CD14-positive monocyte (primary cell): ENCODE measurements around the gene GNAS. TPM values are rescaled to one million over a fixed set of nuclear protein-coding genes. Genes with fewer than 3 reads are reported as not detected.

Experiments
- DNase-seq, 3 donors: peaks; one replicate each; pipeline ENCODE4 v3.0.0-alpha.2; 2011 to 2022
- H2AFZ ChIP-seq: 2 replicates; pipeline ENCODE4 v1.6.0; 2012; ENCODE audit warnings: mild to moderate bottlenecking, low read depth, low read length, inconsistent platforms; ENCODE audit not compliant: insufficient read depth, poor library complexity, severe bottlenecking
- H3K27ac ChIP-seq, 2 donors: 1 replicate in 1 of 2; 2 replicates in 1 of 2; pipeline ENCODE4 v1.5.1; 2012 to 2013; ENCODE audit warnings: low read length in 2 of 2, control low read depth in 1 of 2, inconsistent platforms in 1 of 2, low read depth in 1 of 2, mild to moderate bottlenecking in 1 of 2
- H3K27me3 ChIP-seq, 2 donors: one replicate each; pipeline versions ENCODE4 v1.6.0 to v1.6.1; 2011 to 2013; ENCODE audit warnings: low read length in 2 of 2; ENCODE audit not compliant: control insufficient read depth in 2 of 2, insufficient read depth in 2 of 2
- H3K36me3 ChIP-seq, 2 donors: replicated peaks in 1 of 2; 1 replicate in 1 of 2; 2 replicates in 1 of 2; pipeline versions ENCODE4 v1.5.1 to v1.6.1; 2012 to 2013; ENCODE audit warnings: low read length in 2 of 2, control low read depth in 1 of 2, inconsistent platforms in 1 of 2, mild to moderate bottlenecking in 1 of 2; ENCODE audit not compliant: insufficient read depth in 2 of 2, control insufficient read depth in 1 of 2
- H3K4me1 ChIP-seq, 2 donors: 1 replicate in 1 of 2; 2 replicates in 1 of 2; pipeline versions ENCODE4 v1.5.1 to v1.6.1; 2012 to 2013; ENCODE audit warnings: low read length in 2 of 2, control low read depth in 1 of 2, inconsistent platforms in 1 of 2, mild to moderate bottlenecking in 1 of 2, moderate library complexity in 1 of 2; ENCODE audit not compliant: insufficient read depth in 2 of 2, control insufficient read depth in 1 of 2
- H3K4me2 ChIP-seq: replicated peaks from 2 replicates; pipeline ENCODE3; 2012; ENCODE audit warnings: low read length, moderate library complexity, mild to moderate bottlenecking; ENCODE audit not compliant: poor library complexity, severe bottlenecking; ENCODE audit errors: extremely low read depth
- H3K4me3 ChIP-seq, 3 experiments: fragments of 200-600 bp in 1 of 3; sonication (generic) in 1 of 3; replicated peaks in 1 of 3; 1 replicate in 2 of 3; 2 replicates in 1 of 3; pipeline ENCODE4 v1.5.1; 2011 to 2013; ENCODE audit warnings: low read length in 3 of 3, mild to moderate bottlenecking in 3 of 3, control low read depth in 2 of 3, low read depth in 2 of 3, inconsistent platforms in 1 of 3, moderate library complexity in 1 of 3
- H3K79me2 ChIP-seq: 2 replicates; pipeline ENCODE4 v1.6.0; 2012; ENCODE audit warnings: mild to moderate bottlenecking, control low read depth, inconsistent platforms, low read length, moderate library complexity; ENCODE audit not compliant: insufficient read depth
- H3K9ac ChIP-seq: 2 replicates; pipeline ENCODE4 v1.6.0; 2017; ENCODE audit warnings: low read length, mild to moderate bottlenecking; ENCODE audit not compliant: insufficient read depth, poor library complexity, severe bottlenecking
- H3K9me3 ChIP-seq, 2 donors: replicated peaks in 1 of 2; 1 replicate in 1 of 2; 2 replicates in 1 of 2; pipeline versions ENCODE4 v1.5.1 to v1.6.1; 2012 to 2013; ENCODE audit warnings: low read length in 2 of 2, control low read depth in 1 of 2; ENCODE audit not compliant: control insufficient read depth in 1 of 2, insufficient read depth in 1 of 2
- H4K20me1 ChIP-seq: 2 replicates; pipeline ENCODE4 v1.6.0; 2012; ENCODE audit warnings: mild to moderate bottlenecking, low read length, control low read depth, moderate library complexity; ENCODE audit not compliant: insufficient read depth
- H3K27ac Mint-ChIP-seq, 7 donors: one replicate each; pipeline ENCODE4 v1.8.0; 2020; ENCODE audit warnings: mild to moderate bottlenecking in 7 of 7, mixed read lengths in 7 of 7, moderate library complexity in 6 of 7, inconsistent platforms in 2 of 7
- H3K27me3 Mint-ChIP-seq, 3 donors: one replicate each; pipeline ENCODE4 v1.8.0; 2021 to 2022; ENCODE audit warnings: low read depth in 3 of 3, mild to moderate bottlenecking in 3 of 3, mixed read lengths in 3 of 3, moderate library complexity in 3 of 3, inconsistent platforms in 1 of 3
- H3K36me3 Mint-ChIP-seq, 2 donors: one replicate each; pipeline ENCODE4 v1.8.0; 2020; ENCODE audit warnings: mixed read lengths in 2 of 2, inconsistent platforms in 1 of 2, mild to moderate bottlenecking in 1 of 2
- H3K4me1 Mint-ChIP-seq: one replicate; pipeline ENCODE4 v1.8.0; 2020; ENCODE audit warnings: mild to moderate bottlenecking, mixed read lengths
- H3K4me3 Mint-ChIP-seq, 2 donors: one replicate each; pipeline ENCODE4 v1.8.0; 2020; ENCODE audit warnings: mild to moderate bottlenecking in 2 of 2, mixed read lengths in 2 of 2, moderate library complexity in 1 of 2
- H3K9me3 Mint-ChIP-seq, 7 donors: one replicate each; pipeline ENCODE4 v1.8.0; 2020 to 2022; ENCODE audit warnings: mixed read lengths in 7 of 7, mild to moderate bottlenecking in 6 of 7, moderate library complexity in 6 of 7, inconsistent platforms in 2 of 7
- WGBS: methylation state at CpG from one replicate; pipeline ENCODE4 v1.1.5; 2013; ENCODE audit warnings: missing lambda C conversion rate; ENCODE audit not compliant: insufficient coverage; 5-methylcytosine and 5-hydroxymethylcytosine counted together
- intact Hi-C, 2 donors: fragments of 100-400 bp; cut with micrococcal nuclease; formaldehyde crosslinking; loops; one replicate each; pipeline versions ENCODE4 v1.15.0 to v1.15.1; 2023
- polyA plus RNA-seq, 3 donors: library from polyadenylated mRNA; depleted of rRNA in 1 of 3; unstranded in 2 of 3; stranded (reverse) in 1 of 3; fragments of 300-500 nt in 2 of 3; fragments of >200 nt in 1 of 3; fragmentation: Illumina TruSeq in 2 of 3; gene quantifications; 1 replicate in 2 of 3; 2 replicates in 1 of 3; pipeline ENCODE4 v1.2.3, GENCODE V29; 2012 to 2021
- TF ChIP-seq, protein P1 (sequence below): fragments of 200-600 bp; IDR thresholded peaks from one replicate; pipeline ENCODE4 v1.8.0; 2022; ENCODE audit warnings: antibody characterized with exemption, mild to moderate bottlenecking

Gene GNAS
- polyA plus RNA-seq, 3 donors = 109 to 1,105 (median 124) TPM

GRCh38 chr20:58868795-58869194 lies 16.3 kb downstream of the GNAS start:
- H3K27me3 ChIP-seq = peaks cover 10 to 11% of the 10 kb centered on the region in 2 donors
- no peak for DNase-seq

DNA sequence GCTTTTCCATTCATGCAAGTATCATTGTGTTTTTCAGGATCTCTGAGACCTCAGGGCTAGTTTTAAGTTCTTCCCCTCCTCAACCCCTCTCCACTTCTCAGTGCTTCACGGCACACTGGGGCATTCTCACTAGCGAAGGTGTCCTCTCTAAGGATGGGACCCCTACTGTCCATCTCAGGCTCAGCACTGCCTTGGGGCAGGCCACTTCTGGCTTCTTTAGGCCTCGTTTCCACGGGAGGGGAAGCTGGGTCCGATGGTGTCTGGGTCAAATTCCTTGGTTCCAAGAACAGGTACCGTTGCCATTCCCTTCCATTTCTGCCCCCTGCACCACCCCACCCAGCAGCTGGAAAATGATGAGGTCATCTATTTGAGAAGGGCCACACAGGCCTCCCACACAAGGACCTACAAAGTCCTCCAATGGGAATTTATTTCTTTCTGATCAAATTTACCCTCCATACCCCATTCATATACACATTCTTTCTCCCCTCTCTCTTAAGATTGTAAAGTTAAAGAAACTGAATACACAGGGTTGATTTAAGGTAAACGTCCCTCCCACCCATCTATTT lies 17.2 kb downstream of the GNAS start:
- intact Hi-C loops = loop anchor here (5.0 to 10.0 kb wide), 3 partner anchors 338 to 625 kb away; no protein-coding TSS in a partner anchor
- TF ChIP-seq, protein P1, sequence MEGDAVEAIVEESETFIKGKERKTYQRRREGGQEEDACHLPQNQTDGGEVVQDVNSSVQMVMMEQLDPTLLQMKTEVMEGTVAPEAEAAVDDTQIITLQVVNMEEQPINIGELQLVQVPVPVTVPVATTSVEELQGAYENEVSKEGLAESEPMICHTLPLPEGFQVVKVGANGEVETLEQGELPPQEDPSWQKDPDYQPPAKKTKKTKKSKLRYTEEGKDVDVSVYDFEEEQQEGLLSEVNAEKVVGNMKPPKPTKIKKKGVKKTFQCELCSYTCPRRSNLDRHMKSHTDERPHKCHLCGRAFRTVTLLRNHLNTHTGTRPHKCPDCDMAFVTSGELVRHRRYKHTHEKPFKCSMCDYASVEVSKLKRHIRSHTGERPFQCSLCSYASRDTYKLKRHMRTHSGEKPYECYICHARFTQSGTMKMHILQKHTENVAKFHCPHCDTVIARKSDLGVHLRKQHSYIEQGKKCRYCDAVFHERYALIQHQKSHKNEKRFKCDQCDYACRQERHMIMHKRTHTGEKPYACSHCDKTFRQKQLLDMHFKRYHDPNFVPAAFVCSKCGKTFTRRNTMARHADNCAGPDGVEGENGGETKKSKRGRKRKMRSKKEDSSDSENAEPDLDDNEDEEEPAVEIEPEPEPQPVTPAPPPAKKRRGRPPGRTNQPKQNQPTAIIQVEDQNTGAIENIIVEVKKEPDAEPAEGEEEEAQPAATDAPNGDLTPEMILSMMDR = no peak

More at GRCh38 chr20:58868795-58869194, 16.3 kb downstream of the GNAS start:
- H3K36me3 ChIP-seq = no peaks in the 10 kb centered on the region
- Mint-ChIP-seq H3K27me3 (peaks cover 10 to 37% (median 30%) of the 10 kb centered on the region in 3 donors), H3K4me1 (peaks cover 14% of the 10 kb centered on the region), H3K36me3 (no peaks in the 10 kb centered on the region), H3K27ac (no peak overlapping the region), H3K9me3 (peaks cover 0 to 4% (median 0%) of the 10 kb centered on the region in 7 donors), H3K4me3 (no peak overlapping the region)
- TF ChIP-seq, protein P1 = peak; percentile 28
- no peak overlapping the region for H3K9ac ChIP-seq
- H2AFZ ChIP-seq = no peak overlapping the region
- no peaks in the 10 kb centered on the region for H3K9me3 ChIP-seq
- no peaks in the 10 kb centered on the region for H3K79me2 ChIP-seq
- no peak overlapping the region for H3K27ac ChIP-seq
- no peak overlapping the region for H3K4me3 ChIP-seq
- no peak overlapping the region for H3K4me2 ChIP-seq
- H3K4me1 ChIP-seq = peaks cover 6 to 10% of the 10 kb centered on the region in 2 donors
- no CpG with 5 or more reads among the region's 14 CpGs for WGBS
- intact Hi-C loops = loop anchor here in 1 of 2 donors (5.0 to 10.0 kb wide), 2 partner anchors 354 to 626 kb away; no protein-coding TSS in a partner anchor
- no peaks in the 10 kb centered on the region for H4K20me1 ChIP-seq

More for the DNA sequence above, 17.2 kb downstream of the GNAS start:
- Histone ChIP-seq H3K36me3 (no peaks in the 10 kb centered on the region), H3K4me1 (peaks cover 6 to 10% of the 10 kb centered on the region in 2 donors), H3K27ac (no peak overlapping the region), H4K20me1 (no peaks in the 10 kb centered on the region), H2AFZ (no peak overlapping the region), H3K4me2 (no peak overlapping the region), H3K9me3 (no peaks in the 10 kb centered on the region), H3K9ac (no peak overlapping the region), H3K4me3 (no peak overlapping the region), H3K79me2 (no peaks in the 10 kb centered on the region), H3K27me3 (peaks cover 10% of the 10 kb centered on the region in 2 donors)
- Mint-ChIP-seq H3K9me3 (peaks cover 0 to 4% (median 0%) of the 10 kb centered on the region in 7 donors), H3K4me1 (peaks cover 14% of the 10 kb centered on the region), H3K4me3 (no peak overlapping the region), H3K27ac (no peak overlapping the region), H3K36me3 (no peaks in the 10 kb centered on the region), H3K27me3 (peaks cover 8 to 37% (median 28%) of the 10 kb centered on the region in 3 donors)
- 88% methylated on average over 6 of the region's 7 CpGs for WGBS
- no peak for DNase-seq
